Stimulated activated CD4-positive, alpha-beta T cell treated with anti-CD3 and anti-CD28 coated beads, Interleukin-4, amount 100 ng/mL, for 48 hours (primary cell): ENCODE data around the gene NDUFA6.
"Not testable (repeated sequence)": the region's sequence is repeated elsewhere in the genome, so short reads cannot be mapped to it uniquely, and the experiment has no call there.

Source experiments
- DNase-seq, 2 donors: peaks; one replicate each; pipeline ENCODE4 v3.0.0-alpha.2; 2020; ENCODE audit warnings: low read depth in 2 of 2

NDUFA6 gene

DNA sequence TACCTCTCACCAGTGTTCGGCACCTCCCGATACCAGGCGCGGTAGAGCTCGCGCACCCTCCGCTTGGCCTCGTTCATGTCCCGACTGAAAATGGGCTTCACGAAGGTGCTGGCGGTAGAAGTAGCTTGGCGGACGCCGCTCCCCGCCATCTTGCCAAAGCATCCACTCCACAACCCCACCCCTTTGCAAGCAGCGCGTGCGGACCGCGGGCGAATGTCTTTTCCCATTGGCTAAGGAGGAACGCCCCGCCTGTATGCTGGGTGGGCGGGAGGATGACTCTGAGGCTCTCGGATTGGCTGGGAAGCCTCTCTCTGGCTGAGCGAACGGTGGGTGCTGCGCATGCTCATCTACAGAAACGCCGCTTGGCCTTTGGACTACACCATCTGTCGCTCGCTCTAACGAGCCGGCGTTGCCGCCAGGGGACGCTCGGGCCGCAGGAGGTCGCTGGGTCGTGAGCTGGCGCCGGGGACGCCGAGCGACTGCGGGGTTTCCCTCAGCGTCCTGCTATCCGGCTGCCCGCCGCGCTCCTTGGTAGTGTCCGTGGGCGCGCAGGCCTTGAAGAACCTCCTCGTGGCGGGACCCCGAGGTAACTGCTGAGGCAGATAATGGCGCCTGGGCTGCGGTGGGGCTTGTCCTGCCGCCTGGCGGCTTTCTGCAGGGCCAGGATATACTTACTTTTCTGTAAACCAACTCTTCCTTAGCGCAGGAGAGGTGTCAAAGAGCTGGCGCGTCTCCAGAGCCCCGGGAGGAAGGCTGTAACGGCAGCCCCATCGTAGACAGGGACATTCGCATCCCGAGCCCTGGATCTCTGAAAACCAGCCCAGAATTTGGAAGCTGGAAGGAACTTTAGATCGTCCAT is at the start of gene NDUFA6:
NDUFA6 (minus strand) TSS at position 177 of the 859 bp plus-strand sequence; CDS start at position 149, 28 bp downstream.
- peak; percentile 95 to 97 for DNase-seq

- DNase-seq = not testable (repeated sequence)
Measured at GRCh38 chr22:42140153-42140552, 49.6 kb upstream of the NDUFA6 start.

GRCh38 chr22:42139508-42139907 is 48.9 kb upstream of the NDUFA6 start:
- not testable (repeated sequence) for DNase-seq

DNA sequence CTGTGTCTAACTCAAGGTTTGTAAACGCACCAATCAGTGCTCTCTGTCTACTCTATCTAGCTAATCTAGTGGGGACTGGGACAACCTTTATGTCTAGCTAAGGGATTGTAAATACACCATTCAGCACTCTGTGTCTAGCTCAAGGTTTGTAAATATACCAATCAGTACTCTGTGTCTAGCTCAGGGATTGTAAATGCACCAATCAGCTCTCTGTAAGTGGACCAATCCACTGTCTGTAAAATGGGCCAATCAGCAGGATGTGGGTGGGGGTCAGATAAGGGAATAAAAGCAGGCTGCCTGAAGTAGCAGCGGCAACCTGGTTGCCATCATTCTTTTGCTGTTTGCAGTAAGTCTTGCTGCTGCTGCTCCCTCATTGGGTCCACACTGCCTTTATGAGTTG is 48.4 kb upstream of the NDUFA6 start:
- no peak for DNase-seq

- no peak for DNase-seq
Measured at GRCh38 chr22:42138122-42138770, 47.7 kb upstream of the NDUFA6 start.

DNA sequence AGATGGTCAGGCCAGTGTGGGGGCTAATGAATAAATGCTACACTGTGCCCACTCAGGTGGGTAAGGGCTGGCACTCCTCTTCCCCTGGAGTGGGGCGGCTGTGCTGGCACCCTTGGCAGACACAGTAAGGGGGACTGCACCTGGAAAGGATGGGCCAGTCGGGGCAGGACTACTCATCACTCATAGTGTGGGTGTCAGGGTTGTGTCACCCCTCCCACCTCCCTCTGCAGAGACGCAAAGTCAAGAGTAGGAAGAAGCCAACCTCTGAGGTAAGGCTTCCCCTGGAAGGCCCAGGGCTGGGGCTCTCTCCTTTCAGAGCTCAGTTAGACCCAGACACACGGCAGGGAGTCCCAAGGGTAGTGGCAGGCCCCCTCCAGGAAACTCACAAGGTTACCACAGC is 45.1 kb upstream of the NDUFA6 start:
- not testable (repeated sequence) for DNase-seq

DNA sequence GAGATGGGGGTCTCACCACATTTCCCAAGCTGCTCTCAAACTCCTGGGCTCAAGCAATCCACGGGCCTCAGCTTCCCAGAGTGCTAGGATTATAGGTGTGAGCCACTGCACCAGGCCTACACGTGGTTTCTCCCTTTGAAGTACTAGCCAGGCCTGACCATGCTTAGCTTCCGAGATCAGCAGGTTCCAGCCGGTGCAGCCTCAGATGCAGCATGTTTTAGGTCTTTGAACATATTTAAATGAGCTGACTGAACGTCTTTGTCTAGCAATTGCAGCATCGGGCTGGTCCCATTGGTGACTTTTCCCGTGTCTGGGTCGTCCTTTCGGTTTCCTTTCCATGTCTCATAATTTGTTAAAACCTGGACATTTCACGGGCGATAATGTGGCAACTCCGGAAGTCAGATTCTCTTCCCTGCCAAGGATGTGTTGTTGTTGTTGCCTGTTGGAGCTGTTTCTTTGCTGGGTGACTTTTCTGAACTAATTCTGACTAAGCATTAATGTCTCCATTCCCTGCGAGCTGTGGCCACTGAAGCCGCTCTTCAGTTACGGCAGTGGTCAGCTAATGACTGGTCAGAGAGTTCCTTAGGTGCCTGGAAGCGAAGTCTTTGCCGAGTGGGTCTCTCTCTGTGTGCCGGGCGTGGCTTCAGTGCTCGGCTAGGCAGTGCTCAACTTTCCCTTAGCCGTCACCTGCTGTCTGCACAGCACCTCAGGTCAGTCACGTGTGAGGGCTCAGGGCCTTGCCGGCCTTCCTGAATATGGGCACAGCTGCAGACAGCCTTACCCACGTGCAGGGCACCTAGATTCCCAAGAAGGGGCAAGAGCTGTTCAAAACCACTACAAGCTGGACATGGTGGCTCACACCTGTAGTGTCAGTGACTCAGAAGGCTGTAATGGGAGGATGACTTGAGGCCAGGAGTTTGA is 43.8 kb upstream of the NDUFA6 start:
- DNase-seq = no peak

DNA sequence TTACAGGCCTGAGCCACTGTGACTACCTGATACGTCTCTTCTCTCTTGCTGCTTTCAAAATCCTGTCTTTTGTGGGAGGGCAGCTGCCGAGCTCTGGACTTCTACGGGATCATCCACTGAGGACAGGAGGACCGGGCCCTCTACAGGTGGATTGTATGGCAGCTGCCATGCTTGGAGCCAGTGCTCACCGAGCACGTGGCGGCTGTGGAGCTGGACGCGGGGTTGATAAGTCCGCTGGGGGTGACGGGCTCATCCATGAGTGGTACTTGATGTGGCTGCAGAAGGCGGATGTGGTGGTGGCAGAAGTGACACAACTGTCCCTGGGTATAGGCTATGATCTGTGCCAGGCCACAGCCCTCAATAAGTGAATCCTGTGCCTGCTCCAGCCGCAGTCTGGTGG is 41.9 kb upstream of the NDUFA6 start:
- no peak for DNase-seq

- no peak for DNase-seq
Measured at GRCh38 chr22:42131562-42131961, 41.0 kb upstream of the NDUFA6 start.

DNA sequence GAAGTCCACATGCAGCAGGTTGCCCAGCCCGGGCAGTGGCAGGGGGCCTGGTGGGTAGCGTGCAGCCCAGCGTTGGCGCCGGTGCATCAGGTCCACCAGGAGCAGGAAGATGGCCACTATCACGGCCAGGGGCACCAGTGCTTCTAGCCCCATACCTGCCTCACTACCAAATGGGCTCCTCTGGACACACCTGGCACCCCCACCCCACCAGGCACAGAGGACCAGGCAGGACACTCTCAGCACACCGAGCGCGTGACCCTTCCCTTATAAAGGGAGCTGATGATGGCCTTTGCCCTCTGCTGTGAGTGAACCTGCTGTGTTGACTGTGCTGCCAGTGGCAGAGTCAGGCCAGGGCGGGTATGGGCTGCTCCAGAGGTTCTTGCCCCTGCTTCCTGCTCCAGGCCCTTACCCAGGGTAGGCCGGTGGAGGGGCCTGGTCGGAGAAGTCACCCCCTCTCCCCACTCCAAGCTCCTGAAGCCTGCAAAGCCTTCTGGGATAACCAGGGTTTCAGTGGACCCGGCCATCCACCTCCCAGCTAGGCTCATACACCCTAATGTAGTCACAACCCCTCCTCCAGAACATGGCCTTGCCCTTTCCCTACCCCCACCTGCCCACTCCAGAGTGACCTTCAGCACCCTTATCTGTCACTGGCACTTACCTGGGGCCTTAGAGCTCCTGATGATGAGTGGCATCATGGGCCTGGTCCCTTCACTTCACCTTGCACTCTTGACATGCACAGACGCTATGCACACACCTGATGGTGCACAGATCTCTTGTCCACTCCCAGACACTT is 40.3 kb upstream of the NDUFA6 start, which contains the start of gene CYP2D6:
CYP2D6 (minus strand) TSS at position 172 of the 793 bp plus-strand sequence; CDS start at position 153, 19 bp downstream.
- not testable (repeated sequence) for DNase-seq

- not testable (repeated sequence) for DNase-seq
Measured at GRCh38 chr22:42130182-42130581, 39.6 kb upstream of the NDUFA6 start.

DNA sequence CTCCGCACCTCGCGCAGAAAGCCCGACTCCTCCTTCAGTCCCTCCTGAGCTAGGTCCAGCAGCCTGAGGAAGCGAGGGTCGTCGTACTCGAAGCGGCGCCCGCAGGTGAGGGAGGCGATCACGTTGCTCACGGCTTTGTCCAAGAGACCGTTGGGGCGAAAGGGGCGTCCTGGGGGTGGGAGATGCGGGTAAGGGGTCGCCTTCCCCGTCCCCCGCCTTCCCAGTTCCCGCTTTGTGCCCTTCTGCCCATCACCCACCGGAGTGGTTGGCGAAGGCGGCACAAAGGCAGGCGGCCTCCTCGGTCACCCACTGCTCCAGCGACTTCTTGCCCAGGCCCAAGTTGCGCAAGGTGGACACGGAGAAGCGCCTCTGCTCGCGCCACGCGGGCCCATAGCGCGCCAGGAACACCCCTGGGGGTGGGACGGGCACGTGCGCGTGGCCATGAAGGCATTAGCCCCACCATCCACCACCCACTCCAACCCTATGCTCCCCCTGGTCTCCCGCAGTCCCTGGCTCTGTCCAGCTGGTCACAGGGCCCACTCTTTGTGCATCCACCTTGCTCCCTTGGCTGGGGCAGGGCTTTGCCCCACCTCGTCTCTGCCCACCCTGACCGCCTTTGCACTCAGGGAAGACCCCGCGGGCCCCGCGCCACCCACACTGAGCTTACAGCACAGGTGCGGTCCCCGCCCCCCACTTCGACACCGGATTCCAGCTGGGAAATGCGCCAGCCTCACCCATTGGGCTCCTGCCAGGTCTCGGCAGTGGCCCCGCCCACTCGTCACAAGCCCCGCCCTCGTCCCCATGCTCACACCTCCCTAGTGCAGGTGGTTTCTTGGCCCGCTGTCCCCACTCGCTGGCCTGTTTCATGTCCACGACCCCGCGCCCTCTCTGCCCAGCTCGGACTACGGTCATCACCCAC is 38.5 kb upstream of the NDUFA6 start:
- DNase-seq = not testable (repeated sequence)

- not testable (repeated sequence) for DNase-seq
Measured at GRCh38 chr22:42128007-42128406, 37.4 kb upstream of the NDUFA6 start.

GRCh38 chr22:42127606-42128005 is 37.0 kb upstream of the NDUFA6 start:
- DNase-seq = no peak

DNA sequence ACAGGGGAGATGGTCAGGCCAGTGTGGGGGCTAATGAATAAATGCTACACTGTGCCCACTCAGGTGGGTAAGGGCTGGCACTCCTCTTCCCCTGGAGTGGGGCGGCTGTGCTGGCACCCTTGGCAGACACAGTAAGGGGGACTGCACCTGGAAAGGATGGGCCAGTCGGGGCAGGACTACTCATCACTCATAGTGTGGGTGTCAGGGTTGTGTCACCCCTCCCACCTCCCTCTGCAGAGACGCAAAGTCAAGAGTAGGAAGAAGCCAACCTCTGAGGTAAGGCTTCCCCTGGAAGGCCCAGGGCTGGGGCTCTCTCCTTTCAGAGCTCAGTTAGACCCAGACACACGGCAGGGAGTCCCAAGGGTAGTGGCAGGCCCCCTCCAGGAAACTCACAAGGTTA is 33.0 kb upstream of the NDUFA6 start:
- not testable (repeated sequence) for DNase-seq

DNA sequence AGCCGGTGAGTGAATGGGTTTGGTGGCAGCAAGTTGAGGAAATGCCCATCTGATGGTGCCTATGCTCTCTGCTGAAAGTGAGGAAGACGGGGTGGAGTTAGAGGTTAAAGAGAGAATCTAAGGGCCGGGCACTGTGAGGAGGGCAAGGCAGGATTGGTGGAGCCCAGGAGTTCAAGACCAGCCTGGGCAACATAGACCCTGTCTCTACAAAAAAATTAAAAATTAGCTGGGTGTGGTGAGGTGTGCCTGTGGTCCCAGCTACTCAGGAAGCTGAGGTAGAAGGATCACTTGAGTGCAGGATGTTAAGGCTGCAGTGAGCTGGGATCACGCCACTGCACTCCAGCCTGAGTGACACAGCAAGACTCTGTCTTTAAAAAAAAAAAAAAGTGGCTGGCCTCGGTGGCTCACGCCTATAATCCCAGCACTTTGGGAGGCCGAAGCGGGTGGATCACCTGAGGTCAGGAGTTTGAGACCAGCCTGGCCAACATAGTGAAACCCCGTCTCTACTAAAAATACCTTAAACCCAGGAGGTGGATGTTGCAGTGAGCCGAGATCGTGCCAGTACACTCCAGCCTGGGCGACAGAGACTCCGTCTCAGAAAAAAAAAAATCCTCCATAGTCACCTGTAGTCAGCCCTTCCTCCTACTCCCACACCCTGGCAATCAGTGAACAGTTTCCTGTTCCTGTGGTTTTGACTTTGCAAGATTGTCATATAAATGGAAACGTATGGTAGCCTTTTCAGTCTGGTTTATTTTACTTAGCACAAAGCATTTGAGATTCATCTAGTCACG is 29.9 kb upstream of the NDUFA6 start:
- peak in 1 of 2 donors; percentile 29 for DNase-seq

DNA sequence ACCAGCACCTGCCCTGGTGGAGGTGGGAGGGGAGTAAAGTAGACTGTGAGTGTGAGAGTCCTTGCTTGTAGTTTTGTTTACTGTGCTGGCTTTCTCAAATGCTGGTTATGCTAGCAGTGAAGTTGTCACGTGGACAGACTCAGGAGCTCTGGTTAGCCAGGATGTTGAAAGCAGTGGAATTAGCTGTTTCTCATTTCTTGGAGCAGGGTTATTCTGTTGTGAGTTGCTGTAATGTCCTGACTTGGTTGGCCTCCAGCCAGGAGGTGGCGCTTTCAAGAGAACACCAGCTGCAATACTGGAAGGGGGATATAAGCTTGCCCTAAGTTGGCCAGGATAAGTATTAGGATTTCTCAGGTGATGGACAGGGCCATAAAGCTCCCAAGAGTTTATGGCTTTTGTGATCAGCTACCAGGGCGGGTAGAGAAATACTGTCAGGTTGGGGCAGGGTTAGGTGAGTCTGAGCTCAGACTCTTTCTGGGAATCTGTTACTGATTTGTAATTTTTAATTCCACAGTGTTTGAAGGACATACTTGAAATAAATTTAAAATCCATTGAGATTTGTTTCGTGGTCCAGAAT is 26.4 kb upstream of the NDUFA6 start:
- DNase-seq = no peak

DNA sequence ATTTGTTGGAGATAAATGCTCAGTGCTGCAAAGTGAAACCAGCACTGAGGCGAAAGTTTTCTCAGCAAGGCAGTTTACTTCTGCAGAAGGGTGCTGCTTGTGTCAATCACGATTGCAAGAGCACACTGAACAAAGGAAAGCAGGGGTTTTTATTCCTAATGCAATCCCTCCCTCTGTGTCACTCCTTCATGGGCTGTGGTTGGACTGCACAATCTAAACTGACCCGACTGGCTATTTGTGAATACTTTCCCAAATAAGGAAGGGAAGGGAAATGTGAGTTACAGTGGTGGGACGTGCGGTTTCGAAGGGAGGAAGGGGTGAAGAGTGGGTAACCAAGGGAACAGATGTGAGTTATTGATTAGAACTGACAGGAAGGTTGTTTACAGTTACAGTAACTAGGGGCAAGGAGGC is 24.9 kb upstream of the NDUFA6 start:
- DNase-seq = not testable (repeated sequence)

DNA sequence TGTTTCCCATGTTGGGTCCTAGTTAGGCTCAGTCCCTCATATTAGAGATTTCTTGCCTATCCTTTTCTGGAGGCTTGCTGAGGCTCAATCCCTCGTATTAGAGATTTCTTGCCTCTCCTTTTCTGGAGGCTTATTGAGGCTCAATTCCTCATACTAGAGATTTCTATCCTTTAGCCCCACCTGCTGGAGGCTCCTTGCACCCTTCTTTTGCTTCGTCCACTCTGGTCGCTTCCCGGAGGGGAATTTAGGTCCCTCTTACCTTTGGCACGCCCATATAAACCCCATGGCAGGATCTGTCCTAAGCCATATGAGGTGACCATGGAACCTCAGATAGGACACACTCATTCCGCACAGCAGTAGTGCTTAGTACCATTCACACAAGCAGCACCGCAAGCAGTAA is 24.1 kb upstream of the NDUFA6 start:
- DNase-seq = no peak
